Erythroblast (primary cell): Measurements from ENCODE around the gene PLXND1.

Experiments
- GATA1 ChIP-seq: IDR thresholded peaks from 2 replicates; pipeline ENCODE4 v1.6.1; 2011; ENCODE audit warnings: low read depth, mild to moderate bottlenecking, control low read depth, low read length, moderate library complexity
- POLR2A ChIP-seq: IDR thresholded peaks from 2 replicates; pipeline ENCODE4 v1.6.1; 2011; ENCODE audit warnings: mild to moderate bottlenecking, low read length

GRCh38 chr3:129573493-129573892, 33.0 kb downstream of the PLXND1 start:
- no peak for TF ChIP-seq POLR2A
- TF ChIP-seq GATA1: no peak
